Osteocyte (in vitro differentiated cells): ENCODE results near the gene RPS6KA2. TPM values are rescaled to one million over a fixed set of nuclear protein-coding genes. Genes with fewer than 3 reads are reported as not detected.

ENCODE experiments used
- DNase-seq: peaks from one replicate; pipeline ENCODE4 v3.0.0; 2021; ENCODE audit warnings: mixed read lengths; ENCODE audit not compliant: unreplicated experiment; ENCODE audit errors: extremely low spot score
- H3K27ac Mint-ChIP-seq: one replicate; pipeline ENCODE4 v1.8.0; 2021; ENCODE audit warnings: mild to moderate bottlenecking, mixed read lengths; ENCODE audit not compliant: unreplicated experiment
- H3K27me3 Mint-ChIP-seq: one replicate; pipeline ENCODE4 v1.8.0; 2021; ENCODE audit warnings: mixed read lengths; ENCODE audit not compliant: unreplicated experiment
- H3K36me3 Mint-ChIP-seq: one replicate; pipeline ENCODE4 v1.8.0; 2021; ENCODE audit warnings: mixed read lengths; ENCODE audit not compliant: unreplicated experiment
- H3K4me1 Mint-ChIP-seq: one replicate; pipeline ENCODE4 v1.8.0; 2021; ENCODE audit warnings: mixed read lengths; ENCODE audit not compliant: unreplicated experiment
- H3K4me3 Mint-ChIP-seq: one replicate; pipeline ENCODE4 v1.8.0; 2021; ENCODE audit warnings: mild to moderate bottlenecking, moderate library complexity, mixed read lengths; ENCODE audit not compliant: unreplicated experiment
- H3K9me3 Mint-ChIP-seq: one replicate; pipeline ENCODE4 v1.8.0; 2021; ENCODE audit warnings: mixed read lengths; ENCODE audit not compliant: unreplicated experiment
- total RNA-seq: library from RNA; stranded (reverse); gene quantifications from 2 replicates; pipeline ENCODE4 v1.2.1, GENCODE V29; 2021
- TF ChIP-seq, protein P1 (sequence below): fragments of 200-600 bp; sonication (generic); IDR thresholded peaks from 2 replicates; pipeline ENCODE4 v1.5.0; 2021; ENCODE audit warnings: antibody characterized with exemption, mild to moderate bottlenecking, moderate library complexity

RPS6KA2 gene
- total RNA-seq, 1 donor from 2014 or later: 89.9 TPM

DNA sequence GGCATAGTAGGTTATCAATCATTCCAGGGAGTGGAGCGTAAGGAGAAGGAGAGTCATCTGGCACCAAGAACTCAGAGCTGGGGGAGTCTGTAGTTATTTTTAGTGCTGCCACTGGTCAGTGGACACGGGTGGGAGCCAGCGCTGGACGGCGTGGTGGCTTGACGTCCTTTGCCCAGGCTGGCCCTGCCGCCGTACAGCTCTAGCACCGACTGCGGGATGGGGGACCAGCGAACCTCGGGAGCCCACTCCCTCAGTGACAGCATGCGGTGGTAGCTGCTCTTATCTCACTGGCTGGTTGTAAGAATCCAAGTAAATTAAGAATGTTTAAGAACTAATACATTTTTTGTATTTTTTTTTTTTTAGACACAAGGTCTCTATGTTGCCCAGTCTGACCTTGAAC is 32.5 kb upstream of the RPS6KA2 start:
- H3K27ac Mint-ChIP-seq: no peak overlapping the region
- no peak for DNase-seq
- H3K4me1 Mint-ChIP-seq: no peaks in the 10 kb centered on the region
- no peaks in the 10 kb centered on the region for H3K9me3 Mint-ChIP-seq
- H3K4me3 Mint-ChIP-seq: no peak overlapping the region
- H3K36me3 Mint-ChIP-seq: no peaks in the 10 kb centered on the region
- TF ChIP-seq, protein P1, sequence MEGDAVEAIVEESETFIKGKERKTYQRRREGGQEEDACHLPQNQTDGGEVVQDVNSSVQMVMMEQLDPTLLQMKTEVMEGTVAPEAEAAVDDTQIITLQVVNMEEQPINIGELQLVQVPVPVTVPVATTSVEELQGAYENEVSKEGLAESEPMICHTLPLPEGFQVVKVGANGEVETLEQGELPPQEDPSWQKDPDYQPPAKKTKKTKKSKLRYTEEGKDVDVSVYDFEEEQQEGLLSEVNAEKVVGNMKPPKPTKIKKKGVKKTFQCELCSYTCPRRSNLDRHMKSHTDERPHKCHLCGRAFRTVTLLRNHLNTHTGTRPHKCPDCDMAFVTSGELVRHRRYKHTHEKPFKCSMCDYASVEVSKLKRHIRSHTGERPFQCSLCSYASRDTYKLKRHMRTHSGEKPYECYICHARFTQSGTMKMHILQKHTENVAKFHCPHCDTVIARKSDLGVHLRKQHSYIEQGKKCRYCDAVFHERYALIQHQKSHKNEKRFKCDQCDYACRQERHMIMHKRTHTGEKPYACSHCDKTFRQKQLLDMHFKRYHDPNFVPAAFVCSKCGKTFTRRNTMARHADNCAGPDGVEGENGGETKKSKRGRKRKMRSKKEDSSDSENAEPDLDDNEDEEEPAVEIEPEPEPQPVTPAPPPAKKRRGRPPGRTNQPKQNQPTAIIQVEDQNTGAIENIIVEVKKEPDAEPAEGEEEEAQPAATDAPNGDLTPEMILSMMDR: no peak
- peaks cover 7% of the 10 kb centered on the region for H3K27me3 Mint-ChIP-seq

DNA sequence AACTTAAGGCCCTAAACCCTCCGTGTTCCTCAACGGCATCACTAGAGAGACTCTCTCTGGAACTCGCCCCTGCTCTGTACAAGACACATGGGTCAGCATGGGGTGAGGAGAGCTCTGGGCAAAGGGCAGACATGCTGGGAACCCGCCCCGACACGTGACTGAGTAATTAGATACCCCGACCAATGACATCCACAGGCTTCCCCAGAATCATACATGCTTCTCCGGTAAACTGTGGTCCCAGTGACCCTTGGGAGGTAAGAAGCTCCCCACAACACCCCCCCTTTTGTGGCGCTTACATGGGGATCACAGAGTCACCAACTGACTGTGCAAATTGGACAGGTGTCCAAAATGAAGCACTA is 31.7 kb upstream of the RPS6KA2 start:
- H3K9me3 Mint-ChIP-seq: no peaks in the 10 kb centered on the region
- no peaks in the 10 kb centered on the region for H3K4me1 Mint-ChIP-seq
- H3K4me3 Mint-ChIP-seq: no peak overlapping the region
- peaks cover 7% of the 10 kb centered on the region for H3K27me3 Mint-ChIP-seq
- TF ChIP-seq, protein P1: no peak
- H3K27ac Mint-ChIP-seq: no peak overlapping the region
- no peaks in the 10 kb centered on the region for H3K36me3 Mint-ChIP-seq
- DNase-seq: no peak

DNA sequence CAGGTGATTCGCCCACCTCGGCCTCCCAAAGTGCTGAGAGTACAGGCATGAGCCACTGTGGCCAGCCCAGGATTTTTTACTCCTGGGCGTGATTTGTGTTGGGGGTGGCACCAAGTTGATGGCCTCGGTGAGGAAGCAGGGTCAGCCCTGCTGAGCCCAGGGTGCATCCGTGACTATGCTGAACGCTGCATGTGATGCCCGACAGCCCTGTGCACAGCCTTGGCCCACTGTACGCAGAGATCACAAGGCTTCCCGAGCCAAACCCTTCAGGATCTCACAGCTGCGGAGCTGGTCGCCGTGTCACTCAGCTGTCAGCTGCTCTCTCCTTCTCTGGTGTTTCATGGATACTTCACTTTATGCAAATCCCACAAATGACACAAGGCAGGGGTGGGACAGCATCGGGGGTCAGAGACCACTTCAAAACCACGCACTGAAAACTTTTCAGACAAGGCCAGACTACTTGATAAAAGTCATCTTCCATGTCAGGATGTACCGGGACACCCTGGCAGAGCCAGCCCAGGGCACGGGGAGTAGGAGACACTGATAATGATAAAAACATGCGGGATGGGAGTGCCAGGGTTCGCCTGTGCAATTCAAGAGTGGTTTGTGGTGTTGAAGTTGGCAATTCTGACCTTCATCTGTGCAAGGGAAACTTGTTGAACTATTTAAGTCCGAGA is 31.2 kb upstream of the RPS6KA2 start:
- no peak overlapping the region for H3K4me3 Mint-ChIP-seq
- H3K9me3 Mint-ChIP-seq: no peaks in the 10 kb centered on the region
- H3K27ac Mint-ChIP-seq: no peak overlapping the region
- no peaks in the 10 kb centered on the region for H3K4me1 Mint-ChIP-seq
- no peaks in the 10 kb centered on the region for H3K36me3 Mint-ChIP-seq
- DNase-seq: no peak
- TF ChIP-seq, protein P1: no peak
- H3K27me3 Mint-ChIP-seq: peaks cover 7% of the 10 kb centered on the region

DNA sequence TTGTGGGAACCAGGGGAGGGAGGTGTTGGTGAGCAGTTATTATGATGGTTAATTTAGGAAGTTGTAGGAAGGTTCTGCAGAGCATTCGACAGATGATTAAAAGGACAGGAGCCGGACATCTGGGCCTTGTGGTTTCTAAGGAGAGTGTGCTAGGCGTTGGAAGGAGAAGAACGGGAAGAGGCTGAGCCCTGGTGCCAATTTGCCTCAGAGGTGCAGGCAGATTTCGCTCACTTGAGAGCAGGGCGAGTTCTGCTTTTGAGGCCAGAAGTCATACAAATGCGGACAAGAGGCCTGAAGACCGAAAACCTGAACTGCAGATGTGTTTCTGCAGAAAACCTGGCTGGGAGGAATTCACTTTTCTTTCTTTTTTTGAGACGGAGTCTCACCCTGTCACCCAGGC is 30.5 kb upstream of the RPS6KA2 start:
- no peak for DNase-seq
- Mint-ChIP-seq H3K27ac (no peak overlapping the region), H3K36me3 (no peaks in the 10 kb centered on the region), H3K4me3 (no peak overlapping the region), H3K4me1 (no peaks in the 10 kb centered on the region), H3K9me3 (no peaks in the 10 kb centered on the region), H3K27me3 (peaks cover 2% of the 10 kb centered on the region)
- TF ChIP-seq, protein P1: no peak

DNA sequence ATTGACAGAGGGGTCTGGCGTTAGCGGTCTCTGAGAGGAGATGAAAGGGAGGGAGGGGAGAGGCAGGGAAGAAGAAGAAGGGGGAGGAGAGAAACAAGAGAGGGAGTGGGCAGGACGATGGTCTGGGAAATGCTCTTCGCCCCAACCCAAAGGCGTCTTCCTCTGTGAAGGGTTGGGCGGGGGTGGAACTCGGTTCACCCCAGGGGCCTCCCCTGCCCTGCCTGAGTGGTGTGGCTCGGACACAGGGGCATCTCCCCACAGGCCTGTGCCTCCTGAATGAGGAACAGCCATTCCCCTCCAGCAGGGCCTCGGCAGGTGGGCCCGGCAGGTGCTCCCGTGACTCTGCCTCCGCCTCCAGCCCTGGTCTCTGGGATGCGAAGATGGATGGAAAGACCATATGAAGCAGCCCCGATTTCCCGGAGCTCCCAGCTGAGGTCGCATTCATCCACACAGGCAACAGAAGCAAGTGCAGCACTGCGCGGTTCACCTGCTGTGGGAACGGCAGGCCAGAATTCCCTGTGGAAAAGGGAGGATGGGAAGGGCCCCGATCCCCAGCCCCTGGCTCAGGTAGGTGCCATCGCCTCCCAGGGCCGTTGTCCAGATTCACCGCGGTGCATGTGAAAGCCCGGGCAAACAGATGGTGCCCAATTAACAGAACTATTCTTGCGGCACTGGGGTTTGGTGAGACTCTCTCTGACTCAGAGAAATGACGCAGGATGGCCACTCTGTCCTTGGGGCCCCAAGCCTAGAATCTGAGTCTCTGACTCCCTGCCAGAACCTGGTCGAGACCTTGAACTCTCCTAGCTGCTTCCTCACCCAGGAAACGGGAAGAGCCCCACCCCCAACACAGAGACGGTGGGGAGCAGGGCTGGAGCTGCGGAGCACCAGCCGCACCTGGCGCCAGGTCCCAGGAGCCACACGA is 29.4 kb upstream of the RPS6KA2 start:
- H3K9me3 Mint-ChIP-seq: no peaks in the 10 kb centered on the region
- DNase-seq: no peak
- H3K27me3 Mint-ChIP-seq: peaks cover 8% of the 10 kb centered on the region
- H3K36me3 Mint-ChIP-seq: no peaks in the 10 kb centered on the region
- H3K4me3 Mint-ChIP-seq: no peak overlapping the region
- TF ChIP-seq, protein P1: no peak
- H3K4me1 Mint-ChIP-seq: no peaks in the 10 kb centered on the region
- H3K27ac Mint-ChIP-seq: no peak overlapping the region
